Measurements from ENCODE around the gene TSC22D4. TPM values are rescaled to one million over a fixed set of nuclear protein-coding genes. Genes with fewer than 3 reads are reported as not detected.
A peak's percentile ranks its signal among the peaks of the same experiment; 100 is the strongest.

Gene TSC22D4
- total RNA-seq, 1 donor from 2014 or later: 32.2 TPM

- no peak for TF ChIP-seq CTCF (IDR thresholded peaks at IDR 0.05; ENCODE audit: unreplicated experiment)
- H3K36me3 Mint-ChIP-seq (ENCODE audit: insufficient read depth): no peaks in the 10 kb centered on the region
- H3K4me3 Mint-ChIP-seq (ENCODE audit: low read depth): no peak overlapping the region
- no peaks in the 10 kb centered on the region for H3K9me3 Mint-ChIP-seq (ENCODE audit: low read depth)
- peaks cover 22% of the 10 kb centered on the region for H3K27me3 Mint-ChIP-seq
- H3K27ac Mint-ChIP-seq: no peak overlapping the region
- no peak for DNase-seq (ENCODE audit: low spot score, unreplicated experiment)
- peaks cover 11% of the 10 kb centered on the region for H3K4me1 Mint-ChIP-seq (ENCODE audit: low read depth)
Observed at GRCh38 chr7:100489824-100490223, 10.8 kb upstream of the TSC22D4 start.

- Mint-ChIP-seq H3K27me3 (peaks cover 18% of the 10 kb centered on the region), H3K9me3 (ENCODE audit: low read depth) (no peaks in the 10 kb centered on the region), H3K4me3 (ENCODE audit: low read depth) (no peak overlapping the region), H3K27ac (no peak overlapping the region), H3K4me1 (ENCODE audit: low read depth) (peaks cover 14% of the 10 kb centered on the region), H3K36me3 (ENCODE audit: insufficient read depth) (no peaks in the 10 kb centered on the region)
- no peak for TF ChIP-seq CTCF (IDR thresholded peaks at IDR 0.05; ENCODE audit: unreplicated experiment)
- DNase-seq (ENCODE audit: low spot score, unreplicated experiment): no peak
Observed at GRCh38 chr7:100489121-100489520, 10.1 kb upstream of the TSC22D4 start.

- no peak overlapping the region for H3K4me3 Mint-ChIP-seq (ENCODE audit: low read depth)
- TF ChIP-seq CTCF (IDR thresholded peaks at IDR 0.05; ENCODE audit: unreplicated experiment): no peak
- no peaks in the 10 kb centered on the region for H3K36me3 Mint-ChIP-seq (ENCODE audit: insufficient read depth)
- H3K27ac Mint-ChIP-seq: no peak overlapping the region
- H3K27me3 Mint-ChIP-seq: peaks cover 15% of the 10 kb centered on the region
- peaks cover 14% of the 10 kb centered on the region for H3K4me1 Mint-ChIP-seq (ENCODE audit: low read depth)
- no peak for DNase-seq (ENCODE audit: low spot score, unreplicated experiment)
- no peaks in the 10 kb centered on the region for H3K9me3 Mint-ChIP-seq (ENCODE audit: low read depth)
Observed at GRCh38 chr7:100488333-100489095, 9.5 kb upstream of the TSC22D4 start.

GRCh38 chr7:100486753-100487446, 7.9 kb upstream of the TSC22D4 start:
- no peaks in the 10 kb centered on the region for H3K27me3 Mint-ChIP-seq
- H3K27ac Mint-ChIP-seq: peak overlapping the region; percentile 16
- no peaks in the 10 kb centered on the region for H3K9me3 Mint-ChIP-seq (ENCODE audit: low read depth)
- DNase-seq (ENCODE audit: low spot score, unreplicated experiment): no peak
- no peaks in the 10 kb centered on the region for H3K36me3 Mint-ChIP-seq (ENCODE audit: insufficient read depth)
- H3K4me1 Mint-ChIP-seq (ENCODE audit: low read depth): peaks cover 16% of the 10 kb centered on the region
- no peak for TF ChIP-seq CTCF (IDR thresholded peaks at IDR 0.05; ENCODE audit: unreplicated experiment)
- H3K4me3 Mint-ChIP-seq (ENCODE audit: low read depth): no peak overlapping the region

GRCh38 chr7:100486111-100486636, 7.2 kb upstream of the TSC22D4 start:
- DNase-seq (ENCODE audit: low spot score, unreplicated experiment): no peak
- peaks cover 16% of the 10 kb centered on the region for H3K4me1 Mint-ChIP-seq (ENCODE audit: low read depth)
- no peaks in the 10 kb centered on the region for H3K27me3 Mint-ChIP-seq
- H3K9me3 Mint-ChIP-seq (ENCODE audit: low read depth): no peaks in the 10 kb centered on the region
- no peaks in the 10 kb centered on the region for H3K36me3 Mint-ChIP-seq (ENCODE audit: insufficient read depth)
- TF ChIP-seq CTCF (IDR thresholded peaks at IDR 0.05; ENCODE audit: unreplicated experiment): no peak
- H3K27ac Mint-ChIP-seq: no peak overlapping the region
- no peak overlapping the region for H3K4me3 Mint-ChIP-seq (ENCODE audit: low read depth)

All from progenitor cell of endocrine pancreas (in vitro differentiated cells).